Anterior cingulate cortex (tissue), 58 donors: ENCODE results near the gene TKTL1.

ENCODE experiments used
- DNase-seq, 58 donors: peaks; one replicate each; lab custom pipeline; 2025; lab: John Stamatoyannopoulos, UW

Gene TKTL1

DNA sequence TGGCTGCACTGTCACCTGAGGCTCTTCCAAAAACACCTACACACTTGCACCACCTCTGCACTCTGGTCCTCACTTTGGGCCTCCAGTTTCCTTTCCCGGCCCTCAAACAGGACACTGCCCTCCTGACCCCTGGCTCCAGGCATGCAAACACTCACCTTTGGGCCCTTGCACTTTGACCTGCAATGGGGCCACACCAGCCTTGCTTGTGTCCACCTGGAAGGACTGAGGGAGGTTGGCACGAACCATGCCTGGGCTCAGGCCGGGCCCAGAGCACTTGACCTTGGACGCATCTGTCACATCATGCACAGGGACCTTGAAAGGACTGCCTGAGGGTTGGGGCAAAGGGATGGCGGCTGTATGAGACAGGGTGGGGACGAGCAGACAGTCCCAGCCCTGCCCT, 63.2 kb downstream of the TKTL1 start:
- DNase-seq = no peak

DNA sequence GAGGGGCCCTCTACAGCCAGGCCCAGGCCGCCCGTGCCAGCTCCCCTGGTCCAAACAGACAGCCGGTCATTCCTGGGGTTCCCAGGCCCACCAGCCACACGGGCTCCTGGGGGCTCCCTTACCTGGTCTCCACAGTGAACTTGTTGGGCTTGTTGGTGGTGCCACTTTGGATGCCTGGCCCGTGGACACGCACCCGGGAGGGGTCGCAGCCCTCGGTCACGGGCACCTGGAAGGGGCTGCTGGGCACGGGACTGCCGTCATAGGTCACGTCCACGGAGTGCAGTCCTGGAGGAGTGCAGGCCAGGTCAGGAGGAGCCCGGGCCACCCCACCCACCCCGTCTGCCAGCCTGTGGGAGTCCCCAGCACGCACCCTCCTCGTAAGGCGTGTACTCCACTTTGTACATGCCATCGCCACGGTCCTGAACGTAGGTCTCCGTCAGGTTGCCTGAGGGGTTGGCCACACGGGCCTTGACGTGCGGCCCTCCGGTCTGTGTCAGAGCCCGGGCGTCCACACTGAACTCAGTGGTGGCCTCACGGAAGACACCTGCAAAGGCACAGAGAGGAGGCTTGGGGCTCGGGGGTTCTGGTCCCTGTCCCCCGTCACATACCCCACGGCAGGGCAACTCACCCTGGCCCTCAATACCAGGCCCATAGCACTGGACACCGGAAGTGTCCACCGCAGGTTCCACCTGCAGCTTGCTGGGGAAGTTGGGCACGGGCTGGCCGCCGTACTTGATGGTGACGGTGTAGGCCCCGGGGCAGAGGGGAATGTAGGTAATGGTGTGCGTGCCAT, 64.0 kb downstream of the TKTL1 start:
- no peak for DNase-seq

DNA sequence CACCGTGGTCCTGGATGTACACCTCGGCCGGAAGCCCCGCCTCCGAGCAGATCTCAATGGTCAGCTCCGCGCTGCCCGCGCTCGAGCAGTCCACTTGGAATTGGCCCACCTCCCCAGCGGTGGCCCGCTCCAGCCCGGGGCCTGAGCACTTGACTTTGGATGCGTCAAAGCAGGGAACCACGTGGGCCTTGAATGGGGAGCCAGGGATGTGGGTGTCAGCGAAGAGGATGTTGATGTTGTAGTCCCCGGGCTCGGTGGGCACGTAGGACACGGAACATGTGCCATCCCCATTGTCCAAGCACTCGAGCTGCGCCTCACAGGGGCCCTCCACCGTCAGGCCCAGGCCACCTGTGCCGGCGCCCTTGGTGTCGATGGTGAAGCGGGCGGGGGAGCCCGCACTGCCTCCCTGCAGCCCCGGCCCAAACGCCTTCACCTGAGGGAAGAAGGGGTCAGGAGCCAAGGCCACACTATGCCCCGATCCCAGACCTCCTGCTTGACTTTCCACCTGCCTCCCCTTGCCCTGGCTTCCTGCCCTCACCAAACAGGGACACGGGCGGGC, 64.6 kb downstream of the TKTL1 start:
- no peak for DNase-seq

DNA sequence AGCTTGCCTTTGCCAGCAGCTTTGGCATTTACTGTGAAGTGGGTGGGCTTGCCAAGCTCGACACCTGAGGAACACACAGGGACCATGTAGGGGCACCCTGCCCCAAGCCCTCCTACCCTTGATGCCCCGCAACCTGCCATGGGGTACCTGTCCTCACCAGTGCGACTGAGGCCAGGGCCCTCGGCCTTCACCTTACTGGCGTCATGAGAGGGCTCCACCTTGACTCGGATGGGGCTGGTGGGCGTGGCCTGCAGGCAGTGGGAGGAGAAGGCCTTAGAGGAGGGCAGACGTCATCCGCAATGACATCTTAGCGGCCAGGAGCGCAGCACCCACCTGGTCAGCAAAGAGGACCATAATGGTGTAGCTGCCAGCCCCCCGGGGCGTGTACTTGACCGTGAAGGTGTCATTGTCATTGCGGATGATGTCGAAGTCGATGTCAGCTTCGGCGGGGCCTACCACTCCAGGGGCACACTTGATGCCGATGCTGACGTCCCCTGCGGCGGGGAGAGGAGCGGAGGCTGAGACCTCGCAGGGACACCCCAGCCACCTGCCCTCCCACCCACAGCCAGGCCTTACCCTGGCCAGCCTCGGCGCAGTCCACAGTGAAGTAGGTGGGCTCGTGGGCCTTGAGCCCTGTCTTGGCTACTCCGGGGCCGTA, 66.6 kb downstream of the TKTL1 start:
- DNase-seq = no peak

DNA sequence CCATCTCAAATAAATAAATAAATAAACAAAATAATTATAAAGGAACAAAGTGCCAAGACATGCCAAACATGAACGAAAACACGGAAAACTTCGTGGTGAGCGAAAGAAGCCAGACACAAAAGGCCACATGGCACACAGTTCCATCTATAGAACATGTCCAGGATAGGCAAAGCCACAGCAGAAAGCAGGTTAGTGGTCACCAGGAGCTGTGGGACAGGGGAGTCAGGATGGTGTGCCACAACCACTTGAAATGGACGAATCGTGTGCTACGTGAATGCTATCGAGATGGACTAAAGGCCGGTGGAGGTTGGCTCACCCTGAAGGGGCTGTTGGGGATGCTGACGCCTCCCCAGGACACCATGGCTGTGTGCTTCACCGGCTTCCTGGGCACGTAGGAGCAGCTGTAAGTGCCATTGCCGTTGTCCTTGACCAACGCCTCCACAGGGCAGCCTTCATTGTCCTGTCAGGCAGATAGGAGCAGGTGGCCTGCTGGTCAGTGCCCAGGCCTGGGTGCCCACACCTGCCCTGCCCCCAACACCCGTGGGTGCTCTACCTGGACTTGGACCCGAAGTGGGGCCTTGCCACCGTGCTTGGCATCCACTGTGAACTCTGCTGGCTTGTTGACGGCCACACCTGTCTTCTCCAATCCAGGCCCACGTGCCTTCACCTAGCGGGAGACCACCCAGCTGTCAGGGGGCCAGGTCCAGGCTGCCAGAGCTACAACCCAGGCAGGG, 68.3 kb downstream of the TKTL1 start:
- DNase-seq = no peak

DNA sequence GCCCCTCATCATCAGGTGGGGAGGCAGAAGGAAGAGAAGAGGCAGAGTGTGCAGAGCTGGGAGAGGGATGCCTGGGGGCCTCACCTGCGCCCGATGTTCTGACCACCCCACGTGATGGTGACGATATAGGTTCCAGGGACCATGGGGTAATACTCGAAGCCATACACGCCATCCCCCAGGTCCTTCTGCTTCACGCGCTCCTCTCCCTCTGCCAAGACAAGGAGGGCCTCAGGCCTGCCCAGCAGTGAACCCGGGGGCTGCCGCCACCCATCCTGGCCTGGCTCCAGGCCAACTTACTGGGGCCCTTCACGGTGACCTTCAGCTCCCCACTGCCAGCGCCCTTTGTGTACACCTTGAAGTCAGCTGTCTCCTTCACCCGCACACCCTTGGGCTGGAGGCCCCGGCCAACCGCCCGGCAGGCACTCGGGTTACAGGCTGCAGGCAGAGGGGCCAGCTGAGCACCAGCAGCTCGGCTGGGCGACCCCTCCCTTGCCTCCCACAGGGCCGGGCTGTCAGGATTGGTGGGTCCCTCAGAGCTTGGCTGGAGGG, 69.5 kb downstream of the TKTL1 start:
- no peak for DNase-seq

DNA sequence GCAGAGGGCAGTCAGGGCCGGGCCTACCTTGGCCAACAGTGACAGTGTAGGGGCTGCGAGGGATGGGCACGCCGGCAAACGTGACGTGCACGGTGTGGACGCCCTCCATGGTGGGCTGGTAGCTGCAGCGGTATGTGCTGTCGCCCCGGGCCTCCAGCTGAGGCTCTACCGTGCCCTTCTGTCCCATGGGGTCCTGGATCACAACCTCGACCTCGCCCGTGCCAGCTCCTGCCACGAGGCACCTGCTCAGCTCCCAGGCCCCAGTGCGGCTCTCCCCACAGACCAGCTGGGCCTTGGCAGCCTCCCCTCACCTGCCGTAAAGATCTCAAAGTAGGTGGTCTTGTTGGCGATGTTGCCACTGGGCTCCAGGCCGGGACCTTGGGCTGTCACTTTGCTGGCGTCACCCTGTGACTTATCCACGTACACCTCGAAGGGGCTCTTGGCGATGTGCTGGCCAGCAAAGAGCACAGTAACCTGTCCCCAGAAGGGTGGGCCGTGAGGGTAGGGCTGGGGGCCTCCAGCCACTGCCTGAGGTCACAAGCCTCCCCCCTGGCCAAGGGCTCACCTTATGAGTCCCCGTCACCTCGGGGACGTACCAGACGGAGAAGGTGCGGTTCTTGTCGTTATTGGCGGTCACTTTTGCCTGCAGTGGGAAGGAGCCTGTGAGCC, 70.5 kb downstream of the TKTL1 start:
- no peak for DNase-seq

DNA sequence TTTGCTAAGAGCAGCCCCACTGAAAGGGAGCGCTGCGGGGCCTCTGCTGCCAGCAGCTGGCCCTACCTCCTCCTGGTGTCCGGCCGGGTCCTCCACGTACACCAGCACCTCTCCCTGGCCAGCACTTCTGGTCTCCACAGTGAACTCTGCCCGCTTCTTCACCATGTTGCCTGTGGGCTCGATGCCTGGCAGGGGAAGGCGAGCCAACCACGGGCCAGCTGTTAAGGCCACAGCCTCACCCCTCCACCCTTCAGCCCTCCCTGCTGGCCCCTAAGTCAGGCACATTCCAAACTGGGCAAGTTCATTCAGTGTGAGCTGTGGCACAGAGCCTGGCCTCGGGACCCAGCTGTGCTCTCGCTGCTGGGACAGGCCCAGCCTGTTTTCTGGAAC, 71.1 kb downstream of the TKTL1 start:
- peak in 32 of 58 donors; percentile 2 to 70 (median 27) for DNase-seq

DNA sequence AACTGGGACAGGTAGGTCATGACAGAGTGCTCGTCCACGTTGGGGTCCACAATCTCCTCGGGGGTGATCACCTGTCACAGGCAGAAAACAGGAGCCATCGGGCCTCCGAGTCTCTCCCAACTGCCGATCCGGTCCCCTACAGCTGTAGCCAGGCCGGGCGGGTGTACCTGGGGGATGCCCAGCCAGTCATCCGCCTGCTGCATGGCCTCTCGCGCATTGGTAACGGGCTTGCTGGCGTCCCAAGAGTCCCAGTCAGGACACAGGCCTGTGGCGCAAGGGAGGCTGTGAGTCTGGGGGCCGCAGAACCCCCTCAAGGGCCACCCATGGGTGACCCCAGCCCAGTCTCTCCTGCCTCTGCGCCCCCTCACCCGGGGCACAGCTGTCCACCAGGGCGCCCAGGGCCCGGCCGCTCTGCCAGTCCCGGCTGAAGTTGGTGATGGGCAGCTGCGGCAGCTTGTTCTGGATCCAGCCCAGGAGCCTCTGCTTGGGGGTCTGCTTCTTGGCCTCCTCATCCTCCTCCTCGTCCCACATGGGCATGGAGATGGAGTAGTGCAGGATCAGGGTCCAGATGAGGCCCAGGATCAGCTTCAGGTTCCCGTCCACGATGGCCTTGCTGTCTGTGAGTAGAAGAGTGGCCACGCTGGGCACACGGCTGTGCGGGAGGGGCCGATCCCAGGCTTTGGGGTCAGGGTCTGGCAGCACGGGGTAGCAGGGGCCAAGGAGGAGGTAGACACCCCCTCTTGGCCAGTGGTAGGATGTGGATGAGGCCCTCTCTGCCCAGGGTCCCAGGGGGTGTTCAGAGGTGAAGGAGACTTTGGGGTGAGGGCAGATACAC, 72.1 kb downstream of the TKTL1 start:
- no peak for DNase-seq

DNA sequence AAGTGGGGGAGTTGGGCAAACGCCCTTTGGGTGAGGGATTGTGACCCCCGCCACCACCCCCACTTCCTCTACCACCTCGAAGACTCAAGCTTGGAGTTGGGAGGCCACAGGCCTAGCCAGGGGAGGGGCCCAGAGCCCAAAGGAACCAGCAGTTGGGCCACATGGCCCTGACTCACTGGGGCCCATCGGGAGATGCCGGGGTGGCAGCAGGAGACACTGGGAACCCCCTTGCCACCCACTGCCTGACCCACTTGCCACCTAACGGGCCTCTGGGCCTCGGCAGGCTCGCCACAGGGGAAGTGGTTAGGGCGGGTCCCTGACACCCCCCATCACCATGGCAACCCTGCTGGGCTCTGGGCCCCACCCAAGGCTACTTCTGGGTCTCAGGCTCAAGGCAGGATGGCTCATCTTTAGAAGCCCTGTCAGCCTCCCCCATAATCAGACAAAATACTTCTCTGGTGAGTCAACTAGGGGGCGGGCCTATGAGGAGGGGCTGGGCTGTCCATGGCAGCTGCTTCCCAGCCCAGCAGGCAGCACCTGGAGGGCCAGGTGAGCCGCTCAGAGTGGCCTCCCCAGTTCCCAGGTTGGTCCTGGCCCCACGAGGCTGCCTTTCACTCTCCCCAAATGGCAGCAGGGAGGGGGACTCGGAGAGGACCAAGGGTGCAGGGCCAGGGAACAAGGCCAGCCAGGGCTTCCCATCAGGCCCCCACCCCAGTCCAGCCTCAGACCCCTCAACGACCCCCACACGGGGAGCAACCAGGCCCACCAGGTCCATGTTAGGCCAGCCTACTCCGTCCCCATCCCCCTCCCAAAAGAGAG, 73.2 kb downstream of the TKTL1 start:
- DNase-seq = peak in 2 of 58 donors; percentile 5 to 42

DNA sequence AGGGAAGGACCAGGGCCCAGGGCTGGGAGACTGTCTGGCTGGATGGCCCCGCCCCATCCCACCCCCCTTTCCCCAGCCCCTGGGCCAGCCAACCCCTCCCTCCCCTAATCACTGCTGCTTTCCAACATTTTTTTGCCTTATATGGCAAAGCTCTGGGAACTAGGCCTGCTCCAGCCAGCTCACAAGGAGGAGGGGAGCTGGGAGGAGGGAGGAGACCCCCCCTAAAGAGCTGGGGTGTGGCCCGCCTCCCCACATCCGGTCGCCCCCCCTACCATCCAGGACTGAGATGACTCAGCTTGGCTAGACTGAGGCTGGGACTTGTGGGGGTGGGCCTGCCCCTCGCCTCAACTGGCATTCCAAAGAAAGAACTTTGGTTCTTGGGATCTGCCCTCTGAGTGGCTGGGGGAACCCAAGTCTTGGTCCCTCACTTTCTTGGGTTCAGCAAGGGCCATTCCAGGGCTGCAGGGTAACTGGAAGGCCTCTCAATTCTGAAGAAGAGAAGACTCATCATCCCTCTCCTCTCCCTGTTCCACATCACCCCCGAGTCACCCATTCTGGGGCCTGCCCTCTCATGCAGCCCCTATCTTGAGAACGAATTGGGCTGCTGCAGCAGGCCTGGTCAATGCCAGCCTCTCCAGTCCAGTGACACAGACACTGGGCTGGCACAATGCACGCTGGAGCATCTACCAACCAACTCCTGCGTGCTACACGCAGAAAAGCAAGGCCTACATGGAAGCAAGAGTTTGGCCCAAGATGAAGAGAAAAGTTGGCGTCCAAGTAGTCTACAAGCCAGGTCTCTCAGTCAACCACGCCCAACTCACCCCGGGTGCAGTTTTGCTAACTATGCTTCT, 74.1 kb downstream of the TKTL1 start:
- peak in 38 of 58 donors; percentile 7 to 71 (median 33) for DNase-seq

DNA sequence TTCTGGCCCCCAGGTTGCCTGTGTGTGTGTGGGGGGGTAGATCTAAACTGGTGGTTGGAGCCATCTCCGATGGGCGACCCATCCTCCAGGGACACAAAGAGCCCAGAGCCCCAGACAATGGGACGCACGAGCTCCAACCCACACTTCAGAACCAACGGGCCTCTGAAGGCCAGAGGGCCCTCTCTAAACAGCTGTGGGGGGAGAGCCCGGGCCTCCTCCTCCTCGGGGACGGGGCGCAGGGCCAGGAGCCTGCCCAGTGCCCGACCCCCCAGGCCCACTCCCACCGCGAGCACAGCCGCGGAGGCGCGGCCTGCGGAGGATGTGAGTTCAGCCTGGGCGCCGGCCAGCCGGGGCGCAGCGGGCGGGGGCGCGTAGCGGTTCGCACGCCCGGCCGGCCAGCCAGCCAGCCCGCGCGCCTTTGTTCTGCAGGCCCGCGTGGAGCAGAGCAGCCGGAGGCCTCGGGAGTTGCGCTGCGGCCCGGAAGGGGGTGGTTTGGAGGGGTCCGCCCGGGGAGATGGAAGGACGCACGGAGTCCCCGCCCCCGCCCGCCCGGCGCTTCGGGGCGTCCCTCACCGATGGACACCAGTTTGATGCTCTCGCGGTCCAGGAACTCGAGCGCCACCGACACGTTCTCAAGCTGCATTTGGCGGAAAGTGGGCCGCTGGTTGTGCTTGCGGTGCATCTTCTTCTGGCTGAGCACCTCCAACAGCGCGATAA, 74.9 kb downstream of the TKTL1 start:
- peak in 3 of 58 donors; percentile 11 to 20 (median 12) for DNase-seq

DNA sequence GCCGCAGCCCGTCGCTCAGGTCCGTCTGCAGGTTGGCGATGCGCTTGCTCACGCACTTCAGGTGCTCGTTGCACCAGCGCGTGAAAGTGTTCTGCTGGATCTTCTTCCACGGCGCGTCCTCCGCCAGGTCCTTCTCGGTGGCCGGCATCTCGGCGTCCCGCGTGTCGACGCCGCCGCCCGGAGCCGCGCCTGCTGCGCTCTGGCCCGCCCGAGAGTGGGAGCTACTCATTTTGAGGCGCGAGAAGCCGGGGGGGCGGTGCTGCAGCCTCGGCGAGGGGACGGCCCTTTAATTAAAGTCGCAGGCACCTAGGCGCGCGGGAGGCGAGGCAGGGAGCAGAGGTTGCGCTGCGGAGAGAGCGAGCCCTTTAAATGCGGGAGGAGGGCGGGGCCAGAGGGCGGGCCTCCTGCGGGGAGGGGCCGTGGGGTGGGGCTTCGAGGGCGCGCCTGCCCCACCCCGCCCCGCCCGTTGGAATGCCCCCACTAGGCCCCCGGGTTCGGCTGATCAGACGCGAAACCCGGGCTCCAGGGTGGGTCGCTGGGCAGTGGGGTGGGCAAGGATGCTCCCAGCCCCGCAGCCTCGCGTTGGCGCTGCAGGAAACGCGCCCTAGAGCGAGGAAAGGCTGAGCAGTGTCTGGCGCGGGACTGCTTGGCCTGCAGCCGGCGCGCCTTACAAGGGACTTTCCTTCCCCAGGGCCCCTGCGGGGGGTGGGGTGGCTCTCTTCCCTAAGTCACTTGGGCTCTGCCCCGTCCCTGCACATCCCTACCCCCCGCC, 75.6 kb downstream of the TKTL1 start:
- DNase-seq = peak in 56 of 58 donors; percentile 15 to 93 (median 83)

DNA sequence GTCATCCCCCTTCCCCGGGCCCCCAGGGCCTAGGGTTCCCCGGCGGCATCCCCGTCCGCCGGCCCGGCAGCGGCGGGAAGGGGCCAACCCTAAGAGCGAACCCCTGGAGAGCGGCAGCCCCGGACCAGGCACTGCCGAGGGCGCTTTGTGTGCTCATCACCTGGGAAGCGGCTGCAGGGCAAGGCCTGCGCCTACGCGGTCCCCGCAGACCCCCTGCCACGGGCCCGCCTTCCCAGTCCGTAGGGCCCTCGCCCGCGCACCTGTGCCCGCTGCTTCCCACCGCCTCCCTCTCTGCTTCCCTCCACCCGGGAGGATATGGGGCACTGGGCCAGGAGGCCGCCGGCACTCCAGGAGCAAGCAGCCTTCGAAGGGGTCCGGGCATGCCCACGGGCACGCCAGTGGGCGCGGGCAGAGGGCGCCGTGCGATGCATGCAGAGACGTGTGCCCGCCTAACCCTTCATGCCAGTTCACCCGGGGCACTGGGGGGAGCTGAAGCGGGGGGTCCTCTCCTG, 76.2 kb downstream of the TKTL1 start:
- no peak for DNase-seq

DNA sequence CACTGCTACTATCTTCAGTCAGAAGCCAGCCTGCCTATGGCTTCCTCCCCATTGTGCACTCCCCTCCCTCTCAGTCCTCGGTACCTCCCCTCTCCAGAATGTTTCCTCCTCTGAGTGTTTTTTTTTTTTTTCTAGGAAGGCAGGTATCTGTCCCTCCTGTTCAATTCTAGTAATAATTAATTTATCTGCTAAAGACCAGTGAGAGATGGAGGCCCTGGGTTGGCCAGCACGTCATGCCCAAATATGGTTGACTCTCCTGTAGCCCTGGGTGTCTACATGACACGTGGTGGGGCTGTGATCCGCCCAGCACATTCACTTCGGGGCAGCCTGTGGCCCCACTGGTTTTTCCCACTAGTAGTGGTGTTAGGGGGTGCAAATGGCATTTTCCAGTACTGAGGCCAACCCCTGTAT, 77.0 kb downstream of the TKTL1 start:
- DNase-seq = no peak
